Measurements from ENCODE around the gene OR2L3.

Gene OR2L3

GRCh38 chr1:248094884-248095283 is 48.2 kb downstream of the OR2L3 start, which contains the start of gene OR2L13:
Gene OR2L13 (plus strand): TSS chr1:248095184. CDS start chr1:248099376, 4,192 bp downstream.
- Mint-ChIP-seq H3K4me3 (no peak within 1 kb of the TSS), H3K9me3 (peaks cover 17% of the 10 kb centered on the region), H3K36me3 (ENCODE audit: low read depth) (no peaks in the 10 kb centered on the region), H3K27ac (no peak within 1 kb of the TSS), H3K27me3 (no peaks in the 10 kb centered on the region), H3K4me1 (ENCODE audit: low read depth) (no peaks in the 10 kb centered on the region)
- intact Hi-C loops (cut with micrococcal nuclease): no loop called here

- Mint-ChIP-seq H3K36me3 (ENCODE audit: low read depth) (no peaks in the 10 kb centered on the region), H3K9me3 (peaks cover 8% of the 10 kb centered on the region), H3K27me3 (no peaks in the 10 kb centered on the region), H3K4me3 (no peak overlapping the region), H3K4me1 (ENCODE audit: low read depth) (no peaks in the 10 kb centered on the region), H3K27ac (no peak overlapping the region)
- intact Hi-C loops (cut with micrococcal nuclease): no loop called here
Measured at GRCh38 chr1:248098529-248098928, 51.9 kb downstream of the OR2L3 start.

- intact Hi-C loops (cut with micrococcal nuclease): no loop called here
- peaks cover 22% of the 10 kb centered on the region for H3K9me3 Mint-ChIP-seq
- no peaks in the 10 kb centered on the region for H3K36me3 Mint-ChIP-seq (ENCODE audit: low read depth)
- H3K27ac Mint-ChIP-seq: no peak overlapping the region
- no peak overlapping the region for H3K4me3 Mint-ChIP-seq
- no peaks in the 10 kb centered on the region for H3K27me3 Mint-ChIP-seq
- no peaks in the 10 kb centered on the region for H3K4me1 Mint-ChIP-seq (ENCODE audit: low read depth)
Measured at GRCh38 chr1:248102847-248103246, 56.2 kb downstream of the OR2L3 start.

GRCh38 chr1:248111157-248111556 is 64.5 kb downstream of the OR2L3 start:
- H3K27me3 Mint-ChIP-seq: no peaks in the 10 kb centered on the region
- intact Hi-C loops (cut with micrococcal nuclease): no loop called here
- no peaks in the 10 kb centered on the region for H3K4me1 Mint-ChIP-seq (ENCODE audit: low read depth)
- H3K9me3 Mint-ChIP-seq: peaks cover 63% of the 10 kb centered on the region
- no peaks in the 10 kb centered on the region for H3K36me3 Mint-ChIP-seq (ENCODE audit: low read depth)
- no peak overlapping the region for H3K27ac Mint-ChIP-seq
- H3K4me3 Mint-ChIP-seq: no peak overlapping the region
